Caco-2 (cell line): ENCODE measurements around the gene IL9R. TPM values are rescaled to one million over a fixed set of nuclear protein-coding genes. Genes with fewer than 3 reads are reported as not detected.
A peak's percentile ranks its signal among the peaks of the same experiment; 100 is the strongest.
"Not testable (repeated sequence)": the region's sequence is repeated elsewhere in the genome, so short reads cannot be mapped to it uniquely, and the experiment has no call there.

Experiments used
- BruUV-seq: library from RNA; stranded (reverse); fragments of 400-500 nt; replicated peaks from 2 replicates; lab custom pipeline; 2021; lab: Mats Ljungman, UMichigan
- CTCF ChIA-PET: fragments of 300-600 bp; sonication (Branson Sonifier 250); formaldehyde crosslinking; loops from one replicate; lab custom pipeline; 2022; ENCODE audit warnings: antibody characterized with exemption; lab: Charles Lee
- POLR2A ChIA-PET: fragments of 300-600 bp; sonication (Branson Sonifier 250); formaldehyde crosslinking; loops from one replicate; lab custom pipeline; 2022; ENCODE audit warnings: antibody characterized with exemption; lab: Charles Lee
- DNase-seq, 2 experiments: peaks; one replicate each; pipeline versions ENCODE4 v3.0.0 to v3.0.0-alpha.2; 2020 to 2022
- H3K27me3 ChIP-seq: replicated peaks from 2 replicates; pipeline ENCODE4 v1.6.0; 2011; ENCODE audit warnings: low read length; ENCODE audit not compliant: control insufficient read depth, insufficient read depth
- H3K36me3 ChIP-seq: 2 replicates; pipeline ENCODE4 v1.5.1; 2011; ENCODE audit warnings: low read length; ENCODE audit not compliant: control insufficient read depth, insufficient read depth
- H3K4me1 ChIP-seq: fragments of 250-450 bp; sonication (Bioruptor Pico); 2 replicates; pipeline ENCODE4 v1.5.1; 2020; ENCODE audit warnings: mild to moderate bottlenecking
- H3K4me3 ChIP-seq: 2 replicates; pipeline ENCODE4 v1.5.1; 2011; ENCODE audit warnings: low read depth, mild to moderate bottlenecking, control low read depth, low read length
- H3K9me3 ChIP-seq: fragments of 250-450 bp; sonication (Bioruptor Pico); 2 replicates; pipeline ENCODE4 v1.5.1; 2020; ENCODE audit warnings: mild to moderate bottlenecking, moderate library complexity
- H3K27ac Mint-ChIP-seq: one replicate; pipeline ENCODE4 v1.8.0; 2022; ENCODE audit warnings: mixed read lengths; ENCODE audit not compliant: unreplicated experiment
- H3K27me3 Mint-ChIP-seq: one replicate; pipeline ENCODE4 v1.8.0; 2022; ENCODE audit warnings: mixed read lengths; ENCODE audit not compliant: insufficient read depth, unreplicated experiment
- H3K36me3 Mint-ChIP-seq: one replicate; pipeline ENCODE4 v1.8.0; 2022; ENCODE audit warnings: mild to moderate bottlenecking, mixed read lengths; ENCODE audit not compliant: insufficient read depth, unreplicated experiment
- H3K4me1 Mint-ChIP-seq: one replicate; pipeline ENCODE4 v1.8.0; 2022; ENCODE audit warnings: low read depth, mixed read lengths; ENCODE audit not compliant: unreplicated experiment
- H3K4me3 Mint-ChIP-seq: one replicate; pipeline ENCODE4 v1.8.0; 2022; ENCODE audit warnings: mild to moderate bottlenecking, moderate library complexity, mixed read lengths; ENCODE audit not compliant: unreplicated experiment
- H3K9me3 Mint-ChIP-seq: one replicate; pipeline ENCODE4 v1.8.0; 2022; ENCODE audit warnings: mixed read lengths; ENCODE audit not compliant: unreplicated experiment
- intact Hi-C: fragments of 100-400 bp; cut with micrococcal nuclease; formaldehyde crosslinking; loops from one replicate; pipeline ENCODE4 v1.10.0; 2022; ENCODE audit not compliant: unreplicated experiment
- total RNA-seq: library from RNA; stranded (reverse); gene quantifications from 2 replicates; pipeline ENCODE4 v1.2.3, GENCODE V29; 2022
- TF ChIP-seq, protein P1 (sequence below), 2 experiments: fragments of 200-600 bp in 1 of 2; IDR thresholded peaks; 1 replicate in 1 of 2; 2 replicates in 1 of 2; pipeline versions ENCODE4 v1.5.1 to v1.8.0; 2011 to 2022; ENCODE audit warnings: antibody characterized with exemption in 1 of 2, control low read depth in 1 of 2, inconsistent platforms in 1 of 2, low read depth in 1 of 2, low read length in 1 of 2, mild to moderate bottlenecking in 1 of 2, moderate library complexity in 1 of 2; ENCODE audit not compliant: insufficient read depth in 1 of 2, severe bottlenecking in 1 of 2, unreplicated experiment in 1 of 2

The IL9R gene
- total RNA-seq, 1 experiment from 2014 or later, result not detected

DNA sequence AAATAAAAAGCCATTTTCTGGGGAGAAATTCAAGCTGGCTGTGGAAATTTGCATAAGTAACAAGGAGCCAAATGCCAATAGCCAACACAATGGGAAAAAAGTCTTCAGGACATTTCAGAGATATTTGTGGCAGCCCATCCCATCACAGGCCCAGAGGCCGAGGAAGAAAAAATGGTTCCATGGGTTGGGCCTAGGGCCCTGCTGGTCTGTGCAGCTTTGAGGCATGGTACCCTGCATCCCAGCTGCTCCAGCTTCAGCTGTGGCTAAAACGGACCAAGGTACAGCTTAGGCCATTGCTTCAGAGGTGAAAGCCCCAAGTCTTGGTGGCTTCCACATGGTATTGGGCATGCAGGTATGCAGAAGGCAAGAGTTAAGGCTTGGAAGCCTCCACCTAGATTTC lies 14.2 kb upstream of the IL9R start:
- POLR2A ChIA-PET, result no interaction called here
- H3K4me3 Mint-ChIP-seq, result no peak overlapping the region
- Histone ChIP-seq H3K4me1 (peaks cover 3% of the 10 kb centered on the region; the same call in 1 of the 2 replicates), H3K9me3 (no peaks in the 10 kb centered on the region), H3K4me3 (no peak overlapping the region), H3K27me3 (no peaks in the 10 kb centered on the region), H3K36me3 (no peaks in the 10 kb centered on the region)
- no peak overlapping the region for H3K27ac Mint-ChIP-seq
- TF ChIP-seq, protein P1, sequence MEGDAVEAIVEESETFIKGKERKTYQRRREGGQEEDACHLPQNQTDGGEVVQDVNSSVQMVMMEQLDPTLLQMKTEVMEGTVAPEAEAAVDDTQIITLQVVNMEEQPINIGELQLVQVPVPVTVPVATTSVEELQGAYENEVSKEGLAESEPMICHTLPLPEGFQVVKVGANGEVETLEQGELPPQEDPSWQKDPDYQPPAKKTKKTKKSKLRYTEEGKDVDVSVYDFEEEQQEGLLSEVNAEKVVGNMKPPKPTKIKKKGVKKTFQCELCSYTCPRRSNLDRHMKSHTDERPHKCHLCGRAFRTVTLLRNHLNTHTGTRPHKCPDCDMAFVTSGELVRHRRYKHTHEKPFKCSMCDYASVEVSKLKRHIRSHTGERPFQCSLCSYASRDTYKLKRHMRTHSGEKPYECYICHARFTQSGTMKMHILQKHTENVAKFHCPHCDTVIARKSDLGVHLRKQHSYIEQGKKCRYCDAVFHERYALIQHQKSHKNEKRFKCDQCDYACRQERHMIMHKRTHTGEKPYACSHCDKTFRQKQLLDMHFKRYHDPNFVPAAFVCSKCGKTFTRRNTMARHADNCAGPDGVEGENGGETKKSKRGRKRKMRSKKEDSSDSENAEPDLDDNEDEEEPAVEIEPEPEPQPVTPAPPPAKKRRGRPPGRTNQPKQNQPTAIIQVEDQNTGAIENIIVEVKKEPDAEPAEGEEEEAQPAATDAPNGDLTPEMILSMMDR (IDR thresholded peaks at IDR 0.05; ENCODE audit: insufficient read depth in 1 of 2, low read depth in 1 of 2, low read length in 1 of 2, severe bottlenecking in 1 of 2, unreplicated experiment in 1 of 2), result no peak
- no peaks in the 10 kb centered on the region for H3K4me1 Mint-ChIP-seq
- H3K36me3 Mint-ChIP-seq, result no peaks in the 10 kb centered on the region
- no peak for DNase-seq
- H3K9me3 Mint-ChIP-seq, result peaks cover 8% of the 10 kb centered on the region
- no peaks in the 10 kb centered on the region for H3K27me3 Mint-ChIP-seq
- CTCF ChIA-PET, result no interaction called here
- intact Hi-C loops, result no loop called here
- no TSS peak for BruUV-seq

DNA sequence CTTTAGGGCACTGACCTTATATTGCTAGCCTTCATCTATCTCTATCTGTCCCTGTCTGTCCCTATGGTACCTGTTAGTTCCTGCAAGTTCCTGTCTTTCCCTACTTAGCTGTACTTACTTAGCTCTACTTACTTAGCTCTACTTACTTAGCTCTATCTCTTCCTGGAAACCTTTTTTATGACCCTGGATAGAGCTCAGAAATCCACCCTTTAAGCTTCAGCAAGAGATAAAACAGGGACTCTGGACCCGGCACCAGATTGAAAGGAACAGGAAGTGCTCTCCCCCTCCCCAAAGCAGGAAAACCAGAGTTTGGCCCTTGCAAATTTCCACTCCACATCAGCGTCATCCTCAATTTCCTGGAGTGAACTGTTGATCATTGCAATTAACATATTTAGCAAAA lies 12.3 kb upstream of the IL9R start:
- ChIA-PET CTCF (no interaction called here), POLR2A (no interaction called here)
- H3K4me1 ChIP-seq, result peaks cover 3% of the 10 kb centered on the region; the same call in 1 of the 2 replicates
- H3K4me1 Mint-ChIP-seq, result no peaks in the 10 kb centered on the region
- peaks cover 17% of the 10 kb centered on the region for H3K9me3 Mint-ChIP-seq
- intact Hi-C loops, result no loop called here
- no peaks in the 10 kb centered on the region for H3K27me3 ChIP-seq
- H3K36me3 Mint-ChIP-seq, result no peaks in the 10 kb centered on the region
- H3K4me3 Mint-ChIP-seq, result no peak overlapping the region
- no peaks in the 10 kb centered on the region for H3K9me3 ChIP-seq
- no peak overlapping the region for H3K27ac Mint-ChIP-seq
- H3K4me3 ChIP-seq, result no peak overlapping the region
- H3K36me3 ChIP-seq, result no peaks in the 10 kb centered on the region
- DNase-seq, result peak; percentile 15 to 41
- H3K27me3 Mint-ChIP-seq, result no peaks in the 10 kb centered on the region
- TF ChIP-seq, protein P1 (IDR thresholded peaks at IDR 0.05; ENCODE audit: insufficient read depth in 1 of 2, low read depth in 1 of 2, low read length in 1 of 2, severe bottlenecking in 1 of 2, unreplicated experiment in 1 of 2), result no peak
- BruUV-seq, result no TSS peak

DNA sequence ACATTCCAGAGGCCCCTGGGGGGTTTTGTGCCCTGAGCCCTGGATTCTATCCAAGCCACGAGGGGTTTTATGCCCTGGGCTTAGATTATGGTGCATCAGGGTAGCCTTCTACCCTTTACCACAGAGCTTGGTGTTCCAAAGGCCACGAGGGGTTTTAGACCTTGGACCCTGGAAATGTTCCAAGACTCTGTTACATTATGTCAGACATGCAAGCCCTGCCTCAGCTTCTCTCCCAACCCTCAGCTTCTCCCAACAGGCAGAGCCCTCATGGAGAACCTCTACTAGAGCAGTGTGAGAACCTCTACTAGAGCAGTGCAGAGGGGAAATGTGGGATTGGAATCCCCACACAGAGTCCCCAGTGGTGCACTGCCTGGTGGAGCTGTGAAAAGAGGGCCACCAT lies 10.5 kb upstream of the IL9R start:
- intact Hi-C loops, H3K9me3 ChIP-seq, POLR2A ChIA-PET, H3K4me1 ChIP-seq, H3K4me3 Mint-ChIP-seq, H3K27me3 Mint-ChIP-seq, H3K36me3 ChIP-seq, H3K4me1 Mint-ChIP-seq, BruUV-seq, H3K4me3 ChIP-seq, DNase-seq, H3K27ac Mint-ChIP-seq, H3K36me3 Mint-ChIP-seq, CTCF ChIA-PET, H3K27me3 ChIP-seq: not testable (repeated sequence)
- H3K9me3 Mint-ChIP-seq, result peaks cover 16% of the 10 kb centered on the region

DNA sequence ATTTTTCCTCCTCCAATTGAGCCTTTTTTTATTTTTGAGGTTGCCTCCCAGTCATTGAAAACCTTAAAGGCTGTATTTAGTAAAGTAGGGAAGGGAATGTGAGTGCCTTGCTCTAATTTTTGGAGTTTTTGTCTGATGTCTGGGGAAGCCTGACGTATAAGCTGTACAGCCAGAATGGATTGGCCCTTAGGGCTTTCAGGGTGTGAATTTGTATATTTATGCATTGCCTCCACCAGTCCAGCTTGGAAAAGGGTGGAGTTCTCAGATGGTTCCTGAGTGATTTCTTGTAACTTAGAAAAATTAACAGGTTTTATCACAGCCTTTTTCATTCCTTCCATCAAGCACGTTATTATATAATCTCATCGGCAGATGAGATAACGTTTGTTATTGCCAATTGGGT lies 8.6 kb upstream of the IL9R start:
- H3K36me3 ChIP-seq, result no peaks in the 10 kb centered on the region
- Mint-ChIP-seq H3K27ac (no peak overlapping the region), H3K4me3 (no peak overlapping the region), H3K27me3 (no peaks in the 10 kb centered on the region), H3K4me1 (no peaks in the 10 kb centered on the region), H3K36me3 (no peaks in the 10 kb centered on the region), H3K9me3 (peaks cover 10% of the 10 kb centered on the region)
- H3K27me3 ChIP-seq, result no peaks in the 10 kb centered on the region
- TF ChIP-seq, protein P1 (IDR thresholded peaks at IDR 0.05; ENCODE audit: insufficient read depth in 1 of 2, low read depth in 1 of 2, low read length in 1 of 2, severe bottlenecking in 1 of 2, unreplicated experiment in 1 of 2), result no peak
- no peak overlapping the region for H3K4me3 ChIP-seq
- CTCF ChIA-PET, result no interaction called here
- POLR2A ChIA-PET, result no interaction called here
- no peaks in the 10 kb centered on the region for H3K9me3 ChIP-seq
- H3K4me1 ChIP-seq, result peaks cover 3% of the 10 kb centered on the region; the same call in 1 of the 2 replicates
- intact Hi-C loops, result no loop called here
- no peak for DNase-seq
- BruUV-seq, result no TSS peak
